NB4 (cell line): Measurements from ENCODE around the gene FRYL.

Experiments
- MYC ChIP-seq: IDR thresholded peaks from 2 replicates; pipeline ENCODE4 v1.6.1; 2011; ENCODE audit warnings: low read depth, low read length
- POLR2A ChIP-seq: IDR thresholded peaks from 2 replicates; pipeline ENCODE4 v1.6.1; 2011; ENCODE audit warnings: mild to moderate bottlenecking; ENCODE audit not compliant: insufficient read length; ENCODE audit errors: extremely low read depth
- TF ChIP-seq, protein P1 (sequence below): IDR thresholded peaks from one replicate; pipeline ENCODE4 v1.5.1; 2012; ENCODE audit warnings: low read depth, low read length
- TF ChIP-seq, protein P2 (sequence below): IDR thresholded peaks from 2 replicates; pipeline ENCODE4 v1.6.1; 2011; ENCODE audit warnings: low read depth, low read length

DNA sequence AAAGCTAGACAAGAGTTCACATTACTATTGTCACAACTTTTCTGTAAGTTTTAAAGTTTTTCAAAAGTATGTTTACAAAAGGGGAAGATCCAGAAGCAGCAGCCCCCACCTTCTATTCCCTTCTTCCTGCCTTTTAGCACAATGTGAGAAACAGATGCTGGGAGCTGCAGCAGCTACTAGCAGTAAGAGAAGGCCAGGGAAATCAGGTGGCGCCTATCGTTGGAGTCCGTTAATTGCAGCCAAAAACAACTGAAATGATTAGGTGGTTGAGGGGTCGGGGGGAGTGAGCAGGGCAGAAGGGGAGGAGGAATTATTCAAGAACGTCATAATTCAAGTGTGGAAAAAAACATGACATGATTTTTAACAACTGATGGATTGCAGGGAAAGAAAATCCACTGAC, 27.4 kb downstream of the FRYL start:
- TF ChIP-seq, protein P1, sequence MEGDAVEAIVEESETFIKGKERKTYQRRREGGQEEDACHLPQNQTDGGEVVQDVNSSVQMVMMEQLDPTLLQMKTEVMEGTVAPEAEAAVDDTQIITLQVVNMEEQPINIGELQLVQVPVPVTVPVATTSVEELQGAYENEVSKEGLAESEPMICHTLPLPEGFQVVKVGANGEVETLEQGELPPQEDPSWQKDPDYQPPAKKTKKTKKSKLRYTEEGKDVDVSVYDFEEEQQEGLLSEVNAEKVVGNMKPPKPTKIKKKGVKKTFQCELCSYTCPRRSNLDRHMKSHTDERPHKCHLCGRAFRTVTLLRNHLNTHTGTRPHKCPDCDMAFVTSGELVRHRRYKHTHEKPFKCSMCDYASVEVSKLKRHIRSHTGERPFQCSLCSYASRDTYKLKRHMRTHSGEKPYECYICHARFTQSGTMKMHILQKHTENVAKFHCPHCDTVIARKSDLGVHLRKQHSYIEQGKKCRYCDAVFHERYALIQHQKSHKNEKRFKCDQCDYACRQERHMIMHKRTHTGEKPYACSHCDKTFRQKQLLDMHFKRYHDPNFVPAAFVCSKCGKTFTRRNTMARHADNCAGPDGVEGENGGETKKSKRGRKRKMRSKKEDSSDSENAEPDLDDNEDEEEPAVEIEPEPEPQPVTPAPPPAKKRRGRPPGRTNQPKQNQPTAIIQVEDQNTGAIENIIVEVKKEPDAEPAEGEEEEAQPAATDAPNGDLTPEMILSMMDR: no peak
- TF ChIP-seq POLR2A (no peak), MYC (no peak)
- TF ChIP-seq, protein P2, sequence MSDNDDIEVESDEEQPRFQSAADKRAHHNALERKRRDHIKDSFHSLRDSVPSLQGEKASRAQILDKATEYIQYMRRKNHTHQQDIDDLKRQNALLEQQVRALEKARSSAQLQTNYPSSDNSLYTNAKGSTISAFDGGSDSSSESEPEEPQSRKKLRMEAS: no peak
